Measurements from ENCODE around the gene RHCE.
"Not testable (repeated sequence)": the region's sequence is repeated elsewhere in the genome, so short reads cannot be mapped to it uniquely, and the experiment has no call there.

RHCE gene

DNA sequence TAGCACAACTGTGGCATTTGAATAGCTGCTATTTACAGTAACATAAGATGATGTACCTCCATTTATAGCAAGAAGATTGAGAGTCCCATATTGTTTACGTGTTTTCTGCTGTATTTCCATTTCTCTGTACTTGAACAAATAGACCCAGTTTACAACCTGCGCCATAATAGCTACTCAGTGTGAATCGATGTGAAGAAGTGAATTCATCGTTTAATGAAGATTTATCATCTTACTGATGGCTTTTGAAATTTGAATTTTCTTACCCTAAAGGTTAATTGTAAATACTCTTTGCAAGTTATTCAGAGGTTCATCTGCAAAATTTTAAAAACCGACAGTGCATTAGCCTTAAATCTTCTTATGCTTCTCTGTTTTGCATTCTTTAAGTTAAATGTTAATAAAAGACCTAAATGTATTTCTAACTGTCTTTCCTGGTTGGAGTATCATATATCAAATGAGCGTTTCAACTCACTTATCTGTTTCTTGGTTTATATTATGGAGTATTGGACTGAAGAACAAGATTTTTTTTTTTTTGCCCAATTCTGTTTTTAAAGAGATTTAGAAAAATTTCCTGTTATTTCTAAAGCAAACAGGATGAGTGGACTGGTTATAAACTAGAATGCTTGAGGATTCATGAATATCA lies 12.2 kb upstream of the RHCE start:
- no peak for DNase-seq (ENCODE audit: low read depth)

DNA sequence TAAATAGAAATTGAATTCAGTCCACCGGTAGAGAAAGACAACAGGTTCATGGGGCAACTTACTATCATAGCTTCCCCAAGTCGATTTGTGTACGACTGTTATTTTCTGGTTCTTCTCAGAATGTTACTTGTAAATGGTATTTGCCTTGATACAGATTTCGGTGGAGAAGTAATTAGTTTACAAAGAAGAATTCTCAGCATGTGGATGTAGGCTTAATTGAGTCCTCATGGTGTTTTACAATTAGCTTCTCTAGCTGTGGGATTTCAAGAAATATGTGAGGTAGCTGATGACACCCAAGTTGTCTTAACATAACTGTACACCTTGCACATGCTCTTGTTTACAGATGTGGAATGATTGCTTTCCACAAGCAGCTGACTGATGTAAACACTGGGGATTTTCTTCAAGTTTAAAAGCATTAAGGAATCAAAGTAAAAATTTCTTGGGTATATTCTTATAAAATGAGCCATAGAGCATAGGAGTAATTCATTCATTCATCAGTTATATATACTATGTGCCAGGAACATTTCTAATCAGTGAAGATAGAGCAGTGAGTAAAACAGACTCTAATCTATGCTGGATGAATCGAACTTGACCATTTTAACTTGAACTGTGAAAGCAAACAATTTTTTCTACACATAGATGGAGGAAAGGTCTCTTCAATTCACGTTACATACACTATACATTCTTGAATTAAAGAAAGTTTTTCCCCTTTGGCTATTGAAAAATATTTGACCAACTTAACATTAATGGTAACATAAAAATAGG lies 11.5 kb upstream of the RHCE start:
- no peak for DNase-seq (ENCODE audit: low read depth)

DNA sequence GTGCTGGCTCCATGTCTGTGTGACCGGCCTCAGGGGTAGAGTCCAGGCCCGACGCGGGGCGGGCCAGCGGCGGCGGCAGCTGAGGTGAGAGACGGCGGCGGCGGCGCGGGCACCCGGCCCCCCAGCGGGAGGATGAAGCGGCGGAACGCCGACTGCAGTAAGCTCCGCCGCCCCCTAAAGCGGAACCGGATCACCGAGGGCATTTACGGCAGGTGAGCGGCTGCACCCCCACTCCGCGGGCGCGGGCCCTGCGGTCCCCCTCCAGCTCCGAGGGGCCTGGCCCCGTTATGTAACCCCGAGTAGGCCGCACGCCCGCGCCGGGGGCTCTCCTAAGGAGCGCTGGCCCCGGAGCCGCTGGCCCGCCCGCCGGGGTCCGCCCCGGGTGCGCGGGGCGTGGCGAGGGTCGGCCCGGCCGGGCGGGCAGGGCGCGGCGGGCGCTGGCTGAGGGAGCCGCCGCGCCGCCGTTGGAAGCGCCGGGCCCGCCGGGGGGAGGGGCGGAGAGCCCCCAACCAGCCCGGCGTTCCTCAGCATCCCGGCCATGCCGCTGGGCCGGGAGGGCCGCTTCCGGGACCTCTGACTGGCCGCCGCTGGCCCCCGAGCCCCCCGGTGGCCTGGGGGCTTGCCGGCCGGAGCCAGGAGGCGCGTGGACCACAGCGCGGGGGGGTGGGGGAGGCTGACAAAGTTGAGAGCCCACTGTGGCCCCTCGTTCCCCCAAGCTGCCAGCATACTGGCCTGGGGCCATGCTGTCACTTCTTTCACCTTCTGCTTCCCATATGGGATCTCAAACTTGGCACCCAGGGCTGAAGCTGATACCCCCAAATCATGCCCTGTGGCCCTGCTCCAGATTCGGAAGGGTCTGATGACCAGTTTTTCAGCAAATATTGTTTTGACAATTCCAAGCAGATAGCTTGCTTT lies 10.6 kb upstream of the RHCE start:
- DNase-seq (ENCODE audit: low read depth) = peak; percentile 68

DNA sequence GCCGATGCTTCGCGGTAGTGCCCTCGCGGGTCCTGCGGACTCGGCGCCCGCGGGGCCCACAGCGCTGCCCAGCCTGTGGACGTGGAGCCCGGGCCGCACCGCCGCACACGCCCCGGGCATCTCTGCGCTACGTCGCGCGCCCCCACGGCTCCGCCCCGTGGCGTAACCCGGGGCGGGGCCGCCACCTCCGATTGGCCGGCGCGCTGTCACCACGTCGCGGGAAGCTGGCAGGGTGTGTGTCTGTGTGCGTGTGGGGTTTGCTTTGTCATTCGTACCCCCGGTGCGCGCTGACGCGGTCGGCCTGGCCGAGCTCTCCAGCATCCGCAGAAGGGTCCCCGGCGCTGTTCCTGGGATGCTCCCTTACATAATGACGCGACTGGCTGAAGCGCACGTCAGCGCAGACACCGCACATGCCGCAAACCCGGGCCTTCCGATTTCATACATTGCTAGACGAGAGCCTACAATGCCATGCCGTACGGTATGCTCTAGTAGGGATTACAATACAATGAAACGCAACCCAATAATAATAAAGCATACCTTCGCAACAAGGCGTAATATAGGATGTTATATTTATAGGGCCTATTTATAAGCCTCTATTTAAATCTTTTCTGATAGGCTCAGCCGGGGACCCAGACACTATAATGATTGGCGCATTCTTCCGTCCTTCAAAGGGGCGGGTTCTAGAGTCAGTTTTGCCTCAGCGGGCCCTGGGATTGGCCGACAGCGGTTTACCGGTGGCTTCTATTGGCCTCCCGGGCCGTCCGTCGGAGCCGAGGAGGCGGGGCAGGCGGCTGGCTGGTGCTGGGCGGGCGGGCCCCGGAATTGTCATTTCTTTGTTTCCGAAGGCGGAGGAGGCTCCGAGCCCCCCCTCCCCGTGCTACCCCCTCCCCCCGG lies 9.7 kb upstream of the RHCE start, which contains the start of gene MACO1:
TSS of gene MACO1 (plus strand) at position 825 of the 894 bp plus-strand sequence. CDS start 202 bp downstream, outside the sequence.
- DNase-seq (ENCODE audit: low read depth) = peak; percentile 93

DNA sequence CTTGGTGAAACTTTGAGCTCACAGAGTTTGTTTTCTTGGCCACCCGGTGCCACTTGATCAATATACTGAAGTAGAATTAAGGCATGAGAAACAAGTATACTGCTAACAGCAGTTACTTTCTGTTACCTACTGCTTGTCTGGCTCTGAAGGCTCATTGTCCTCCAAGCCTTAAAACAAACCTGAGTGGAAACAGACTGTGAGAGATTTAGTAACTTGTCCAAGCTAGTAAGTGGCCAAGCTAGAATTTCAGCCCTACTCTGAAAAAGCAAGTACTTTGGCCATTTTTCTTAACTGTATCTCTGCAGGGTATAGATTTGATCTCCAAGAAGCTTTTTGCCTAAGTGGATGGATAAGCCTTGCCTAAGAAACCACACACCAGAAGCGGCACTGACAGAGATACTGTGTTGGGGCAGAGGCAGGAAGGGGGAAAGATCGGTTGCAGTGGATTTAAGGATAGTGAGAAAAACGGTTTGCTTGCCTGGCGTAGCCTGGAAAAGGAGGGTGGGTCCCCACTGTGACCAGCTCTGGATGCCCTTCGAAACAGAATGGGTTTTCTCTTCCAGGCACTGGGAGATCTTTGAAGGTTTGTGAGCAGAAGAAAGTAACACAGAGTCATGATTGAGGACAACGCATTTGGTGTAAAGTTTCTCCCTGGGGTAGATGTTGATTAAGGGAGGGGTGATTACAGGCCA lies 8.0 kb upstream of the RHCE start:
- DNase-seq (ENCODE audit: low read depth) = no peak

DNA sequence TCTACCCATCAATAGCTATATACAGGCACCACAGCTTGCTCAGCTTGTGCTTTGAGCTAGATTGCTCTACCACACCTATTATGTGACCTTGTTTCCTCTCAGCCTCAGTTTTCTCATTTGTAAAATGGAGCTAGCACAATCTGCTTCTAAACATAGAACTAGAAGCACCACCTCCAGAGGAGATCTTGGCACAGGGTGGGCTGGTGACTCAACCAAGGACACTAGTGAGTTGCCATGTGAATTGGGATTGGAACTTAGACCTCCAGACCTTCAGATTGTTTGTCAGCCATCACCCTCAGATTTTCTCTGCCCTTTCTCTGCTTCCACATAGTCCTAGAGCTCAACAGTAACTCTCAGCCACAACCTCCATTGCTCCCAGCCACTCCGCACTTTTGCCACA lies 7.1 kb upstream of the RHCE start:
- DNase-seq (ENCODE audit: low read depth) = no peak

DNA sequence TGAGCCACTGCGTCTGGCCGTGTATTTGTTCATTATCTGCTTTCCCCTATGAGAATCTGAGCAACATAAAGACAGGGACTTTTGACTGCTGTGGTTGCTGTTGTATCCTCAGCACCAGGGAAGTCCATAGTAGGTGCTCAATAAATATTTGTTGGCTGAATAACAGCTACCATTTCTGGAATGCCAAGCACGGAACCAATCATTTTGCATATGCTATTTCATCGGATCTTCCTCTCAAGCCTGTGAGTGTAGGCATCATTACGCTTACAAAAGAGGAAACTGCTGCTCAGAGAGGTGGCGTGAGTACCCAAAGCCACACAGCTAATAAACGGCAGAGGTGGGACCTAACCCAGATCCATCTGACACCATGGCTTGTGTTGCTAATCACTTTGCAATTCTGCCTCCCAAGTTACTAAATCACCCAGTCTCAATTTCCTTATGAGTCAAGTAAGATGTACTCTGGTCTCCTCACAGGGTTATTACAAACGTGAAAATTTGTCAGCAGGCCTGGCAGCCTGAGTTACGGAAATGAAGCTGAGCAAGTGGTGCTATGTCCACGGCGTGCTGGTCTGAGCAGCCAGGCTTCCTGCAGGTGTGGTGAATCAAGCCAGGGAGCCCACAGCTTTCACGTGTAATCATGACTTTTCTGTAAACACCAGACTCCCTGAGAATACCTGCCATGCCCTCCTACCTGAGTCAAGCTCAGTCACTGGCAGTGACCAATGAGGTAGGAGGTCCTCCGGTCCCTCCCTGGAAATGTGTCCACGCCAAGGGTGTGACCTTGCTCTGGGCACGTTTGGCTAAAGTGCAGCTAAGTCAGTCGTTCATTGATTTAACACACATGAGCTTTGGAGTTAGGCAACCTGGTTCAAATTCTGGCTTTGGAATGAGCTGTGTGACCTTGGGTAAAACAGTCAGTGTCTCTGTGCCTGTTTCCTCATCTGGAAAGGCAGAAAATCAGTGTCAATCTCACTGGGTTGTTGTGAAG lies 4.8 kb upstream of the RHCE start:
- no peak for DNase-seq (ENCODE audit: low read depth)

DNA sequence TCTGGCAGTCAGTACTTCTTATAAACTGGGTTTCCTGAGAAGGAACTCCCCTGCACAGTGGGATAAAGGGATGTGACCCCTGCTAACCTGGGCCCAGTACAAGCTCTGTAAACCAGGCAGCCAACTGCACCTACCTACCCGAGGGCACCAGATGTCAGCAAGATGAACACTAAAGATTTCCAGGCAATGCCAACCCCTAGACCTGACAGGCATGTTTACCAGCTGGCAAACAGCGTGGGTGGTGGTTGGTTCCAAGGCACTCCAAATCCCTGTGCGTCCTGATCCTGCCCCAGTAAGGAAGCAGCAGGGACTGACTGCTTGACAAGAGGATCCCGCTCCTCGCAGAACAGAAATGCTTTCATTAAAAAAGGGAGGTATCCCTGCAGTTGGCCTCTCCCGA lies 2.6 kb upstream of the RHCE start:
- DNase-seq (ENCODE audit: low read depth) = not testable (repeated sequence)

DNA sequence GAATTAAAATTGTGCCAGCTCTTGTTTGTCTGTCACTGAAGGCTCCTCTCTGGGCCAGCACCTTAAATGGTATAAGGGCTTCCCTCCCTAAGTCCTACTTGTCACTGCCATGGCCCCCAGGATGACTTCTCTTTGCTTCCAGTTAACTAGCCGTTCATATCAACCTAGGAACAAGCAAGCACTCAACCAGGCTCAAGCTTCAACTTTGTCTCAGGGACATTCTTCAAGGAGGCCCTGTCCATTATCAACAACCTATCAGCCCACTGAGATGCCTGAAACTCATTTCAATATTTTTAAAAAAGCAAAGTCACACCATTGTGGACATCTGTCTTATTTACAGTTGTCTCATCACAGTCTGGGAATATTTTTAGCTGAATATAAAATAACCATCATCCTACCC lies 1.3 kb downstream of the RHCE start:
- DNase-seq (ENCODE audit: low read depth) = not testable (repeated sequence)

DNA sequence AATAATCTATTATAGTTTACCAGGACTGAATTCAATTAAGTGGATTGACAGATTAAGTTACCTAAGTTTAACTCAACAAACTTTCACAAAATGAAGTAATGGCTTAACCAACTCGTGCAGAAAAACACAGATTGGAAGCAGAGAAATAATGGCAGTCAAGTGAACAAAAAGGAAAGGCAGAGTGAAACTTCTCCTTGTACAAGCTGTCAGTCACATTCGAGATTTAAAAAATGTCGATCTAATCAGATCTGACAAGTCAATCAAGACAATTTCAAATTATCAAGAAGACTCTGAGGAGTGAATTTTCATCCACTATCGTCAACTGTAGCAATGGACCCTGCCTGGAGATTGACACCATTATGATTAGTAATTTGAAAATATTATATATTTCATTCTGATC lies 3.3 kb downstream of the RHCE start:
- DNase-seq (ENCODE audit: low read depth) = not testable (repeated sequence)

DNA sequence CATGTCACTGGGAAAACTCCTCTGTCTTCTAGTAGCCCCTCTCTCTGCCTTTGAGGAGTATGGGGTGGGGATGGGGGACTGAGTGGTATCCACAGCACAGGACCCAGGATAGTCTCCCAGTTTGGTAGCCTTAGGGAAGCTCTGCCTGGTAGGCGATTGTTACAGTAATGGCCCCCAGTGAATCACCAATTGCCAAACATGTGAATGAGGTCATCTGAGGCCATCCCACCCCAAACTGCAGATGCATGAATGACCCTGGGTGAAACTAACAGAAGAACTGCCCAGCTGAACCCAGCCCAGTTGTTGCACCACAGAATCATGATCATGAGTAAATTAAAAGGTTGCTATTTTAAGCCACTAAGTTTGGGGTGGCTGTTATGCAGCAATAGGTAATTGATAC lies 6.0 kb downstream of the RHCE start:
- not testable (repeated sequence) for DNase-seq (ENCODE audit: low read depth)

DNA sequence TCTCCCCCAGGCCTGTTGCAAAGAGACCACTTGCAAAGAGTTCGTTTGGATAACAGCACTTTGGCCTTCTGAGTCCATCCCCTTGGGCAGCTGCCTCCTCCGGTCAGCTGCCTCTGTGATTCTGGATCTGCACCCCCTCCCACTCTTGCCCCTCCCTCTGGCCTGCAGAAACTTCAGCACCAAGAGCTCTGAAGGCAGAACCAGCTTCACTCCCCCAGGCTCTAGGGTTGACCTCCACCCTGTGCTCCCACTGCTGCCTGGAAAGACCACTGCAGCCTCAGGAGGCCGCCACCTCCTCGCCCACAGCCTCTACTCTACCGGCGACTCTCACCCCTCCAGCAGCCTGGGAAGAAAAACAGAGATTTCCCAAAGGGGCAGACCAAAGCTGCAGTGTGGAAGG lies 6.5 kb downstream of the RHCE start:
- not testable (repeated sequence) for DNase-seq (ENCODE audit: low read depth)

DNA sequence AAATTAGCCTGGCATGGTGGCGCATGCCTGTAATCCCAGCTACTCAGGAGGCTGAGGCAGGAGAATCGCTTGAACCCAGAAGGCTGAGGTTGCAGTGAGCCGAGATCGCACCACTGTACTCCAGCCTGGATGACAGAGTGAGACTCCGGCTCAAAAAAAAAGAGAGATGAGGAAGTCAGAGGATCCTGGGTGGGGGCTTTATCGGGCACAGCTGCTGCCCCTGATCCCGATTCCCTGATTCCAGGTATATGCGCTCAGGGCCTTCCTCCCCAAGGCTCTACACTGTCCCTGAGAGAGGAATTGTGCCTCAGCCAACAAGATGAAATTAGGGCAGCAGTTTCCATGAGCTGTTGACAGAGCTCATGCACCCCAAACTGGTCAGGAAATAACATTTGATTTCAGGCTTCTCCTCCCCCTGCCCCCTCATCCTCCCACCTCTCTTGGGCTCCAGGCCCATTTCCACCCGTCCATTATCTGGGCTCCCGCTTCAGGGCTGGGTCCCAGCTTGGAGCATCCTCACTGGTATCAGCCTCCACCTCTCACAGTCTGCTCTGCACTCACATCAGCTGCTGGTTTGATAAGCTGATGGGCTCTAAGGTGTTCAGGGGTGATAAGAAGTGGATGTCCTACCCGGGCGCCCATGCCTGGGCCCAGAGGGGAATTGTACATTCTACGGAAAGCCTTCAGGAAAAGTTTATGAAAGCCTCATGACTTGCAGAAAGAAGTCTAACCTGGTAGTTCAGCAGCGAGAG lies 7.6 kb downstream of the RHCE start:
- not testable (repeated sequence) for DNase-seq (ENCODE audit: low read depth)

DNA sequence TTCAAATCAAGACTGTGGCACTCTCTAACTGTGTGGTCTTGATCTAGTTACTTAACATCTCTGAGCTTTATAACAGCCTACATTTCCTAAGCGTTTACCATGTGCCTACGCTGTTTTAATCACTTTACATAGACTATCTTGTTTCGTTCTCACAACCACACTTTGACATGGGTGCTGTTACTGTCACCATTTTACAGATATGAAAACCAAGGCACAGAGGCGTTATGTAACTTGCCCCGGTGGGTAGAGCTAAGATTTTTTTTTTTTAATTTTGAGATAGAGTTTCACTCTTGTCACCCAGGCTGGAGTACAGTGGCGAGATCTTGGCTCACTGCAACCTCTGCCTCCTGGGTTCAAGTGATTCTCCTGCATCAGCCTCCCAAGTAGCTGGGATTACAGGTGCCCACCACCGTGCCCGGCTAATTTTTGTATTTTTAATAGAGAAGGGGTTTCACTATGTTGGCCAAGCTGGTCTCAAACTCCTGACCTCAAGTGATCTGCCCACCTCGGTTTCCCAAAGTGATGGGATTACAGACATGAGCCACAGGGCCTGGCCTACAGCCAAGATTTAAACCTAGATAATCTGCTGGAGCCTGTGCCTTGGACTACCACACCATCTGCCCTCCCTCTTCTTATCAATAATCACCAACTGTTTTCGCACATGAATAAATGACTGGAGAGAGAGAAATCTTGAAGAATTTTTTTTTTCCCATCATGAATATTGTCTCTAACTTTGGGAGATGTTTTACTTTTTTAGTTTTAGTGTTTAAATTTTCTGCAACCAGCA lies 10.8 kb downstream of the RHCE start:
- not testable (repeated sequence) for DNase-seq (ENCODE audit: low read depth)

DNA sequence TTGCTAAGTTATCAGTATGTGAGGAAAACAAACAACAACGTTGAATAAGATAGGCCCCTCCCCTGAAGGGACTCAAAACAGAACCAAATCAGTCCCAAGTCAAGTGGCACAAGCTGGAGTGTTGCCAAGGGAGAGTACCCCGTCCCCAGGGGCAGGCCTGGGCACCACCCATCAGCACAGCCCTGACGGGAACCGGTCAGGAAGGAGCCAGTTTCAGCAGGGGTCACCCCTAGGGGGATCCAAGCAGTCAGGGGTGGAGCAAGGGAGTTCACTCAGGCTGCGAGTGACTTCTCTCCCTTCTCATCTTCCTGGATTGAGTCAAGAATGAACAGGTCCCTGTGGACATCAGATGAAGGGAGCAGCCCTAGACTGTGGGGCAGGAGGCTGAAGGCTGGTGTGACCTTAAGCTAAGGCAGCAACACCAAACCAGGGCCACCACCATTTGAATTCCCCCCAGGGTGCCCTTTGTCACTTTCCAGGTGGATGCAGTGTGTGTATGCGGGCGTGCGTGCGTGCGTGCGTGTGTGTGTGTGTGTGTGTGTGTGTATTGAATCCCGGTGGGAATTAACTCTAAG lies 14.8 kb downstream of the RHCE start:
- DNase-seq (ENCODE audit: low read depth) = not testable (repeated sequence)

DNA sequence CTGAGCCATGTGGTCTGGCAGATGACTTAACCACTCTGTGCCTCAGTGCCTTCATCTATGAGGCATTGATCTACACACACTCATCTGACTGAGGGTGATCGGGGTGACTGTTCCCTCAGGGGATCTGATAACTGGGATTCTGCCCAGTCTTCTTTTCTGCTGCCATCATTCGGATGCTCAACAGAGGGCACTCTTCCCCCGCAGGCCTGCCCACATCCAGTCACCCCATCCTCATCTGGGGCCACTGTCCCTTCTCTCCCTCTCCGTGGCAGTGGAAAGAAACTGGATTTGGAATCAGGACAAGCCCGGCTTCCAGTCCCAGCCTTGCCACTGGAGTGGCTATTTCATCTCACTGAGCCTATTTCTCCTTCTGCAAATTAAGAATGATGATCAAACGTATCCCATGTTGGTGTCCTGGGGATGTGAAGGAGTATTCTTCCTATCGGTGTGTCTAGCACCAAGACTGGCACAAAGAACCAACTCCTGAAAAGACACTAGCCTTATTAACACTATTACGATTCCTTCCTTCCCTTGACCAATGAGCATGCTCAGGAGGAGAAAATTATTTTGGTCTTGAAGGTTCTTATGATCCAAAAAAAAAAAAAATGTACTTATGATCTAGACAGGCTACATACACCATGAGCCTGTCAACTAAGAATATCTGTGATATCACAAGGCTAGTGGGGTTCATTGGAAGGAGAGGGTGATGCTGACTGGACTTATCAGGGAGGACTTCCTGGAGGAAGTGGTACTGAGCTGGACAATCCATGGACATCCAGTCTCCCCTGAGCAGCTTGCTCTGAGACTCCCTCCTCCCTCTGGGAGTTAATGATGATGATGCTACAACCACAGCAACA lies 17.4 kb downstream of the RHCE start:
- DNase-seq (ENCODE audit: low read depth) = not testable (repeated sequence)

DNA sequence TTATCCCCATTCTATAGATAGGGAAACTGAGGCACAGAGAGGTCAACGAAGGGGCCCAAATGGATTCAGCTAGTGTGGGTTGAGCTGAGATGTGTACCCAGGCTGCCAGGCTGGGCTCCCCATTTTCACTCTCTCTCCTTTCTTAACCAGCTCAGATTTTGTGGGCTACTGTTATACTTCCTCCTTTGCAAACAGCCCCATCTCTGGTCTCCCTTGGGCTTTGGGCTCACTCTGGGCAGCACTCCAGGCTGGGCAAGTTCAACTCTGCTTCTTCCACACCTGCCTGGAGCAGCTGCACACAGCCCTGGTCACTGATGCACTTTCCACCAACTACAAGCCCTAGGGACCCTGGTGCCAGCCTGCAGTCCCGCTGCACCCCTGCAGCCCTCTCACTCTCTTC lies 22.5 kb downstream of the RHCE start:
- DNase-seq (ENCODE audit: low read depth) = not testable (repeated sequence)
